KMS-11 (cell line): Measurements from ENCODE around the gene DCN.
"Not testable (repeated sequence)": the region's sequence is repeated elsewhere in the genome, so short reads cannot be mapped to it uniquely, and the experiment has no call there.

Experiments used
- H2AFZ ChIP-seq: fragments of 200-600 bp; sonication (generic); 2 replicates; pipeline ENCODE4 v1.6.1; 2016; ENCODE audit warnings: antibody characterized with exemption, mixed run types, low read depth
- H3K27ac ChIP-seq: fragments of 200-600 bp; sonication (generic); 2 replicates; pipeline ENCODE4 v1.6.1; 2016; ENCODE audit warnings: mild to moderate bottlenecking, mixed run types
- H3K27me3 ChIP-seq: fragments of 200-600 bp; sonication (generic); 2 replicates; pipeline ENCODE4 v1.6.1; 2017; ENCODE audit warnings: mild to moderate bottlenecking, low read depth, mixed run types, moderate library complexity; ENCODE audit not compliant: insufficient read depth
- H3K36me3 ChIP-seq: fragments of 200-600 bp; sonication (generic); 2 replicates; pipeline ENCODE4 v1.6.1; 2017; ENCODE audit warnings: mild to moderate bottlenecking, mixed run types; ENCODE audit not compliant: insufficient read depth
- H3K4me1 ChIP-seq: fragments of 200-600 bp; sonication (generic); 2 replicates; pipeline ENCODE4 v1.6.1; 2016; ENCODE audit warnings: mild to moderate bottlenecking, low read depth, mixed run types; ENCODE audit not compliant: poor library complexity, severe bottlenecking
- H3K4me2 ChIP-seq: fragments of 200-600 bp; sonication (generic); 2 replicates; pipeline ENCODE4 v1.7.0; 2016; ENCODE audit warnings: mild to moderate bottlenecking, mixed run types
- H3K4me3 ChIP-seq: fragments of 200-600 bp; sonication (generic); IDR thresholded peaks from 2 replicates; pipeline ENCODE4 v1.6.1; 2017; ENCODE audit warnings: low read depth, low read length, mixed read lengths; ENCODE audit not compliant: insufficient read depth
- H3K79me2 ChIP-seq: fragments of 200-600 bp; sonication (generic); 2 replicates; pipeline ENCODE4 v1.6.1; 2016; ENCODE audit warnings: low read depth, mixed run types; ENCODE audit not compliant: insufficient read depth
- H3K9ac ChIP-seq: fragments of 200-600 bp; sonication (generic); 2 replicates; pipeline ENCODE4 v1.6.1; 2016; ENCODE audit warnings: mild to moderate bottlenecking, mixed run types
- H4K20me1 ChIP-seq: fragments of 200-600 bp; sonication (generic); 2 replicates; pipeline ENCODE4 v1.6.1; 2016; ENCODE audit warnings: mild to moderate bottlenecking, mixed run types; ENCODE audit not compliant: insufficient read depth
- CTCF ChIP-seq: fragments of 200-600 bp; sonication (generic); conservative IDR thresholded peaks from 2 replicates; pipeline ENCODE4 v1.6.1; 2017; ENCODE audit warnings: low read depth, mild to moderate bottlenecking, antibody characterized with exemption, low read length, moderate library complexity, mixed read lengths

DCN gene

DNA sequence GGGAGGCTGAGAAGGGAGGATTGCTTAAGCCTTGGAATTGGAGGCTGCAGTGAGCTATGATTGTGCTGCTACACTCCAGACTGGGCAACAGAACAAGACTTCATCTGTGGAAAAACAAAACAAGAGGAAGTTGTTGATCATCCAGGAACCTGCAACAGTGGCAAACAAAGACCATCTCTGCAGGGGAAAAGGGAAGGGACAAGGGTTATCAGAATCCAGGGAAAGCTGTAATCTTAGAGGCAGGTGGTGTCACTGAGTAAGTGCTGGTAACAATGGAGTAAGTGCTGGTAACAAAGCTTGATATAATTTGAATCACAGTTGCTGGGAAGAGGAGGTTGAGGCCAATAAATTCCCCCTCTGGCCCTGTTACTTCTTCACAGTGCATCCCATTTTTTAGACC lies 27.5 kb upstream of the DCN start:
- Histone ChIP-seq H3K4me2 (no peak overlapping the region), H3K79me2 (no peaks in the 10 kb centered on the region), H3K4me1 (no peaks in the 10 kb centered on the region), H3K27ac (no peak overlapping the region), H4K20me1 (no peaks in the 10 kb centered on the region), H3K9ac (no peak overlapping the region), H3K27me3 (no peaks in the 10 kb centered on the region), H3K4me3 (no peak overlapping the region), H3K36me3 (no peaks in the 10 kb centered on the region), H2AFZ (no peak overlapping the region)
- TF ChIP-seq CTCF: no peak

DNA sequence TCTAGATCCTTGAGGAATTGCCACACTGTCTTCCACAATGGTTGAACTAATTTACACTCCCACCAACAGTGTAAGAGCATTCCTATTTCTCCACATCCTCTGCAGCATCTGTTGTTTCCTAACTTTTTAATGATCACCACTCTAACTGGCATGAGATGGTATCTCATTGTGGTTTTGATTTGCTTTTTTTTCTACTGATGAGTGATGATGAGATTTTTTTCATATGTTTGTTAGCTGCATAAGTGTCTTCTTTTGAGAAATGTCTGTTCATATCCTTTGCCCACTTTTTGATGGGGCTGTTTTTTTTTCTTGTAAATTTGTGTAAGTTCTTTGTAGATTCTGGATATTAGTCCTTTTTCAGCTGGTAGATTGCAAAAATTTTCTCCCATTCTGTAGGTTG lies 24.7 kb upstream of the DCN start:
- not testable (repeated sequence) for H3K9ac ChIP-seq, H3K4me2 ChIP-seq, H4K20me1 ChIP-seq, H3K4me3 ChIP-seq, H3K27me3 ChIP-seq, H3K4me1 ChIP-seq, H3K27ac ChIP-seq, H2AFZ ChIP-seq, H3K36me3 ChIP-seq, H3K79me2 ChIP-seq

GRCh38 chr12:91205811-91206210 lies 23.2 kb upstream of the DCN start:
- no peak overlapping the region for H3K9ac ChIP-seq
- TF ChIP-seq CTCF: no peak
- no peaks in the 10 kb centered on the region for H3K4me1 ChIP-seq
- H3K79me2 ChIP-seq: no peaks in the 10 kb centered on the region
- H4K20me1 ChIP-seq: no peaks in the 10 kb centered on the region
- no peak overlapping the region for H3K4me2 ChIP-seq
- no peak overlapping the region for H3K4me3 ChIP-seq
- no peak overlapping the region for H2AFZ ChIP-seq
- H3K27ac ChIP-seq: no peak overlapping the region
- H3K27me3 ChIP-seq: no peaks in the 10 kb centered on the region
- no peaks in the 10 kb centered on the region for H3K36me3 ChIP-seq

- no peak overlapping the region for H3K4me2 ChIP-seq
- no peak for TF ChIP-seq CTCF
- H2AFZ ChIP-seq: no peak overlapping the region
Observed at GRCh38 chr12:91204421-91204820, 21.8 kb upstream of the DCN start.

DNA sequence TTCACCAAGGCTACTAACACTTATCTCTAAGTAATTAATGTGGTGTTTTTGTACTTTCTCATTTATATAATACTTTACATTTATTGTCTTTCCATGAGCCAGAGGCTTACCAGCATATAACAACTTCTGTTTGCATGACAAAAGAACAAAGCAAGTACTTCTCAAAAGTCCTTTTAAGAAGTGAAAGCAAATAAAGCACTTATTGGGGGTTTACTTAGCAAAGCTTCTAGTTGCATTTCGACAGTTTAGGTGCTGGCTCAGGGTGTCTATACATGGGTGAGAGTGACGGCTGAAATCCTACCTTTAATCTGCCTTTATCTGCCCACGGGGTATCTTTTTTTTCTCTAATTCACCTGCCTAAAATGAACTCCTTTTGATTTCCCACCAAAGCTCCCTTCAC lies 21.0 kb upstream of the DCN start:
- no peak overlapping the region for H2AFZ ChIP-seq
- H3K4me3 ChIP-seq: no peak overlapping the region
- no peak overlapping the region for H3K4me2 ChIP-seq
- H3K4me1 ChIP-seq: no peaks in the 10 kb centered on the region
- H3K27ac ChIP-seq: no peak overlapping the region
- H3K27me3 ChIP-seq: no peaks in the 10 kb centered on the region
- no peak for TF ChIP-seq CTCF
- H3K9ac ChIP-seq: no peak overlapping the region
- no peaks in the 10 kb centered on the region for H3K79me2 ChIP-seq
- no peaks in the 10 kb centered on the region for H3K36me3 ChIP-seq
- no peaks in the 10 kb centered on the region for H4K20me1 ChIP-seq

More at GRCh38 chr12:91204421-91204820, 21.8 kb upstream of the DCN start:
- Histone ChIP-seq H3K9ac (no peak overlapping the region), H3K79me2 (no peaks in the 10 kb centered on the region), H3K27ac (no peak overlapping the region), H4K20me1 (no peaks in the 10 kb centered on the region), H3K27me3 (no peaks in the 10 kb centered on the region), H3K4me1 (no peaks in the 10 kb centered on the region), H3K36me3 (no peaks in the 10 kb centered on the region), H3K4me3 (no peak overlapping the region)
